Large intestine (tissue), 3 donors: ENCODE data around the gene SLC6A18. TPM values are rescaled to one million over a fixed set of nuclear protein-coding genes. Genes with fewer than 3 reads are reported as not detected.

Source experiments
- DNase-seq, 2 donors: peaks; one replicate each; pipeline versions ENCODE4 v3.0.0 to v3.0.0-alpha.2; 2013
- H3K27ac ChIP-seq: one replicate; pipeline ENCODE4 v1.5.1; 2013; ENCODE audit warnings: low read length
- H3K27me3 ChIP-seq: 2 replicates; pipeline ENCODE4 v1.6.1; 2013; ENCODE audit warnings: low read length; ENCODE audit not compliant: control insufficient read depth, insufficient read depth
- H3K36me3 ChIP-seq: 2 replicates; pipeline ENCODE4 v1.6.1; 2013; ENCODE audit warnings: low read length; ENCODE audit not compliant: control insufficient read depth, insufficient read depth
- H3K4me1 ChIP-seq: one replicate; pipeline ENCODE4 v1.6.1; 2013; ENCODE audit warnings: low read length; ENCODE audit not compliant: control insufficient read depth, insufficient read depth
- H3K4me3 ChIP-seq: one replicate; pipeline ENCODE4 v1.5.1; 2013; ENCODE audit warnings: low read length
- H3K9me3 ChIP-seq: one replicate; pipeline ENCODE4 v1.6.1; 2013; ENCODE audit warnings: mild to moderate bottlenecking, low read depth, low read length, moderate library complexity; ENCODE audit not compliant: control insufficient read depth
- WGBS: methylation state at CpG from one replicate; pipeline ENCODE4 v1.1.5; 2013; ENCODE audit warnings: low lambda C conversion rate; ENCODE audit not compliant: insufficient coverage; 5-methylcytosine and 5-hydroxymethylcytosine counted together
- polyA plus RNA-seq: library from polyadenylated mRNA; unstranded; fragments of 120-200 nt; gene quantifications from one replicate; pipeline ENCODE4 v1.2.1, GENCODE V29; 2013

SLC6A18 gene
- polyA plus RNA-seq, 1 donor, result 0.03 TPM

DNA sequence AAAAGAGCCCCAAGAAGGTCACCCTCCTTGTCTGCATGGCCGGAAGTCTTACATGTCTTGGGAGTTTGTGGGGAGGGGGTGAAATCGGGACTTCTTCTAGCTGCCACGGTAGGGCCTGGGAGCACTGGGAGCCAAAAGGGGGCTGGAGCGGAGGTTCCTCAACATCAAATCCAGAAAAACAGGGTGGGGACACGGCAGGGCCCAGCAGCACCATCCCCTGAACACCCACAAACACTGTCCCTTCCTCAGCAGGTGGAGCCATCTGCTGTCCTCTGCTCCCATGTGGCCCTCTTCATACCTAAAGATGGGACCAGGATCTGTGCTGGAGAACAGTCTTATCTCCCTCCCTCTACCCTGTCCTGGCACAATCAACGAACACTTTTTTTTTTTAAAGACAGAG, 67.0 kb downstream of the SLC6A18 start:
- H3K4me1 ChIP-seq, result peaks cover 9% of the 10 kb centered on the region
- H3K4me3 ChIP-seq, result no peak overlapping the region
- no peaks in the 10 kb centered on the region for H3K36me3 ChIP-seq
- H3K9me3 ChIP-seq, result peaks cover 17% of the 10 kb centered on the region
- no CpG with 5 or more reads among the region's 6 CpGs for WGBS
- H3K27me3 ChIP-seq, result peaks cover 22% of the 10 kb centered on the region
- H3K27ac ChIP-seq, result no peak overlapping the region
- DNase-seq, result no peak

DNA sequence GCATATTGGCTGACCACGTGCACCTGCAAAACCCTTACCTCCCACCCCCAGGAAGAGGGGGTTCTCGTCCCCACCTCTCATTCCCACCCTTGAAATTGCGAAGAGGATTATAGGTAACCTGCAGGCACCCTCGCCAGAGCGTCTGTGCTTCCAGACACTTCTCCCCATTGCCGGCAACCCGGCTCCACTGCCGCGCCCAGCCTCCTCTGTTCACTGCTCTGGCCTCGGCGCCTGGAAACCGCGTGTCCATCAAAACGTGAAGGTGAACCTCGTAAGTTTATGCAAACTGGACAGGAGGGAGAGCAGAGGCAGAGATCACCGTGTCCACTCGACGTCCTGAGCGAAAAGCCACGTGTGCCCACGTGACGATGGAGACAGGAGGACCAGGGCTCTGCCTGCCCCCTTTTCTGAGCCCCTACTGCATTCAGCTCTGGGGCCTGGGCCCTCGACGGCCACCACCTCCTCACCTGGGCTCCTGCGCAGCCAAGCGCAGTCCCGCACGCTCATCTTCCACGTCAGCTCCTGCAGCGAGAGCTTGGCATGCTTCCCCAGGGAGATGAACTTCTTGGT, 67.8 kb downstream of the SLC6A18 start:
- Histone ChIP-seq H3K4me1 (peaks cover 9% of the 10 kb centered on the region), H3K27me3 (peaks cover 24% of the 10 kb centered on the region), H3K27ac (no peak overlapping the region), H3K36me3 (no peaks in the 10 kb centered on the region), H3K9me3 (peaks cover 17% of the 10 kb centered on the region), H3K4me3 (no peak overlapping the region)
- DNase-seq, result no peak
- WGBS, result 100% methylated on average over 1 of the region's 30 CpGs

DNA sequence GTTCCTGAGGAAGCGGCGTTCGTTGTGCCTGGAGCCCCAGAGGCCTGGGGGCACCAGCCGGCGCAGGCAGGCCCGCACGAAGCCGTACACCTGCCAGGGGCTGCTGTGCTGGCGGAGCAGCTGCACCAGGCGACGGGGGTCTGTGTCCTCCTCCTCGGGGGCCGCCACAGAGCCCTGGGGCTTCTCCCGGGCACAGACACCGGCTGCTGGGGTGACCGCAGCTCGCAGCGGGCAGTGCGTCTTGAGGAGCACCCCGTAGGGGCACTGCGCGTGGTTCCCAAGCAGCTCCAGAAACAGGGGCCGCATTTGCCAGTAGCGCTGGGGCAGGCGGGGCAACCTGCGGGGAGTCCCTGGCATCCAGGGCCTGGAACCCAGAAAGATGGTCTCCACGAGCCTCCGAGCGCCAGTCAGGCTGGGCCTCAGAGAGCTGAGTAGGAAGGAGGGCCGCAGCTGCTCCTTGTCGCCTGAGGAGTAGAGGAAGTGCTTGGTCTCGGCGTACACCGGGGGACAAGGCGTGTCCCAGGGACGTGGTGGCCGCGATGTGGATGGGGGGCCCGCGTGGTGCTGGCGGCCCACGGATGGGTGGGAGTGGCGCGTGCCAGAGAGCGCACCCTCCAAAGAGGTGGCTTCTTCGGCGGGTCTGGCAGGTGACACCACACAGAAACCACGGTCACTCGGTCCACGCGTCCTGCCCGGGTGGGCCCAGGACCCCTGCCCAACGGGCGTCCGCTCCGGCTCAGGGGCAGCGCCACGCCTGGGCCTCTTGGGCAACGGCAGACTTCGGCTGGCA, 68.4 kb downstream of the SLC6A18 start:
- no peak for DNase-seq
- H3K4me1 ChIP-seq, result peaks cover 9% of the 10 kb centered on the region
- peaks cover 24% of the 10 kb centered on the region for H3K27me3 ChIP-seq
- H3K9me3 ChIP-seq, result peaks cover 13% of the 10 kb centered on the region
- no peak overlapping the region for H3K27ac ChIP-seq
- H3K36me3 ChIP-seq, result no peaks in the 10 kb centered on the region
- WGBS, result no CpG with 5 or more reads among the region's 60 CpGs
- H3K4me3 ChIP-seq, result no peak overlapping the region

DNA sequence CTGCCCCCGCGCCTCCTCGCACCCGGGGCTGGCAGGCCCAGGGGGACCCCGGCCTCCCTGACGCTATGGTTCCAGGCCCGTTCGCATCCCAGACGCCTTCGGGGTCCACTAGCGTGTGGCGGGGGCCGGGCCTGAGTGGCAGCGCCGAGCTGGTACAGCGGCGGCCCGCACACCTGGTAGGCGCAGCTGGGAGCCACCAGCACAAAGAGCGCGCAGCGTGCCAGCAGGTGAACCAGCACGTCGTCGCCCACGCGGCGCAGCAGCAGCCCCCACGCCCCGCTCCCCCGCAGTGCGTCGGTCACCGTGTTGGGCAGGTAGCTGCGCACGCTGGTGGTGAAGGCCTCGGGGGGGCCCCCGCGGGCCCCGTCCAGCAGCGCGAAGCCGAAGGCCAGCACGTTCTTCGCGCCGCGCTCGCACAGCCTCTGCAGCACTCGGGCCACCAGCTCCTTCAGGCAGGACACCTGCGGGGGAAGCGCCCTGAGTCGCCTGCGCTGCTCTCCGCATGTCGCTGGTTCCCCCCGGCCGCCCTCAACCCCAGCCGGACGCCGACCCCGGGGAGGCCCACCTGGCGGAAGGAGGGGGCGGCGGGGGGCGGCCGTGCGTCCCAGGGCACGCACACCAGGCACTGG, 69.1 kb downstream of the SLC6A18 start:
- no CpG with 5 or more reads among the region's 69 CpGs for WGBS
- Histone ChIP-seq H3K9me3 (peaks cover 7% of the 10 kb centered on the region), H3K4me3 (no peak overlapping the region), H3K4me1 (peaks cover 9% of the 10 kb centered on the region), H3K36me3 (no peaks in the 10 kb centered on the region), H3K27me3 (peaks cover 24% of the 10 kb centered on the region), H3K27ac (no peak overlapping the region)
- DNase-seq, result no peak

DNA sequence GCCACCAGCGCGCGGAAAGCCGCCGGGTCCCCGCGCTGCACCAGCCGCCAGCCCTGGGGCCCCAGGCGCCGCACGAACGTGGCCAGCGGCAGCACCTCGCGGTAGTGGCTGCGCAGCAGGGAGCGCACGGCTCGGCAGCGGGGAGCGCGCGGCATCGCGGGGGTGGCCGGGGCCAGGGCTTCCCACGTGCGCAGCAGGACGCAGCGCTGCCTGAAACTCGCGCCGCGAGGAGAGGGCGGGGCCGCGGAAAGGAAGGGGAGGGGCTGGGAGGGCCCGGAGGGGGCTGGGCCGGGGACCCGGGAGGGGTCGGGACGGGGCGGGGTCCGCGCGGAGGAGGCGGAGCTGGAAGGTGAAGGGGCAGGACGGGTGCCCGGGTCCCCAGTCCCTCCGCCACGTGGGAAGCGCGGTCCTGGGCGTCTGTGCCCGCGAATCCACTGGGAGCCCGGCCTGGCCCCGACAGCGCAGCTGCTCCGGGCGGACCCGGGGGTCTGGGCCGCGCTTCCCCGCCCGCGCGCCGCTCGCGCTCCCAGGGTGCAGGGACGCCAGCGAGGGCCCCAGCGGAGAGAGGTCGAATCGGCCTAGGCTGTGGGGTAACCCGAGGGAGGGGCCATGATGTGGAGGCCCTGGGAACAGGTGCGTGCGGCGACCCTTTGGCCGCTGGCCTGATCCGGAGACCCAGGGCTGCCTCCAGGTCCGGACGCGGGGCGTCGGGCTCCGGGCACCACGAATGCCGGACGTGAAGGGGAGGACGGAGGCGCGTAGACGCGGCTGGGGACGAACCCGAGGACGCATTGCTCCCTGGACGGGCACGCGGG, 69.9 kb downstream of the SLC6A18 start, which contains the start of gene TERT:
TERT (minus strand) TSS at position 234 of the 815 bp plus-strand sequence; CDS start at position 155, 79 bp downstream.
- Histone ChIP-seq H3K27me3 (peaks cover 24% of the 10 kb centered on the region), H3K4me3 (peak within 1 kb of the TSS; percentile 16)
- peak in 1 of 2 donors; percentile 58 for DNase-seq

DNA sequence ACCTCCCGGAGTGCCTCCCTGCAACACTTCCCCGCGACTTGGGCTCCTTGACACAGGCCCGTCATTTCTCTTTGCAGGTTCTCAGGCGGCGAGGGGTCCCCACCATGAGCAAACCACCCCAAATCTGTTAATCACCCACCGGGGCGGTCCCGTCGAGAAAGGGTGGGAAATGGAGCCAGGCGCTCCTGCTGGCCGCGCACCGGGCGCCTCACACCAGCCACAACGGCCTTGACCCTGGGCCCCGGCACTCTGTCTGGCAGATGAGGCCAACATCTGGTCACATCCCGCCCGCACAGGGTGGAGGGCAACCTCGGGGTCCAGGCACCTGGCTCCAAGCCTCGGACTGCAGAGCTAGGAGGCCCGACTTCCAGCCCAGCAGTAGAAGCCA, 70.5 kb downstream of the SLC6A18 start:
- Histone ChIP-seq H3K27me3 (peaks cover 24% of the 10 kb centered on the region), H3K9me3 (peaks cover 3% of the 10 kb centered on the region), H3K4me1 (peaks cover 9% of the 10 kb centered on the region), H3K36me3 (no peaks in the 10 kb centered on the region), H3K27ac (no peak overlapping the region), H3K4me3 (peak overlapping the region; percentile 16)
- no peak for DNase-seq
- no CpG with 5 or more reads among the region's 22 CpGs for WGBS

More for the DNA sequence above, 69.9 kb downstream of the SLC6A18 start, which contains the start of gene TERT:
- Histone ChIP-seq H3K27ac (no peak within 1 kb of the TSS), H3K9me3 (peaks cover 6% of the 10 kb centered on the region), H3K4me1 (peaks cover 9% of the 10 kb centered on the region), H3K36me3 (no peaks in the 10 kb centered on the region)
- no CpG with 5 or more reads among the region's 102 CpGs for WGBS

Other genes with a start within 250 kb of the SLC6A18 start
- gene NKD2, start 216.6 kb upstream of the SLC6A18 start, polyA plus RNA-seq, result 15.2 TPM
- gene SLC12A7, start 113.3 kb upstream of the SLC6A18 start, polyA plus RNA-seq, result 76.6 TPM
- gene SLC6A19, start 23.8 kb upstream of the SLC6A18 start, polyA plus RNA-seq, result 295 TPM
- gene TERT, start 69.7 kb downstream of the SLC6A18 start, polyA plus RNA-seq, result 4.0 TPM
- gene CLPTM1L, start 119.7 kb downstream of the SLC6A18 start, polyA plus RNA-seq, result 87.4 TPM
- gene SLC6A3, start 220.1 kb downstream of the SLC6A18 start, polyA plus RNA-seq, result 0.13 TPM